GM04504 (cell line): ENCODE data around the gene ADCY9.

Source experiments
- DNase-seq: peaks from one replicate; pipeline ENCODE4 v3.0.0-alpha.2; 2012; ENCODE audit warnings: low read depth

The ADCY9 gene

GRCh38 chr16:4003166-4003565 is 113.1 kb downstream of the ADCY9 start:
- no peak for DNase-seq

GRCh38 chr16:4002121-4002520 is 114.1 kb downstream of the ADCY9 start:
- DNase-seq: no peak

- peak; percentile 72 for DNase-seq
Measured at GRCh38 chr16:3999479-4000325, 116.5 kb downstream of the ADCY9 start.

- peak; percentile 71 for DNase-seq
Measured at GRCh38 chr16:3998793-3999478, 117.3 kb downstream of the ADCY9 start.

GRCh38 chr16:3997231-3997841 is 118.9 kb downstream of the ADCY9 start:
- DNase-seq: no peak

GRCh38 chr16:3995001-3995400 is 121.2 kb downstream of the ADCY9 start:
- DNase-seq: no peak

- no peak for DNase-seq
Measured at GRCh38 chr16:3993052-3993785, 123.0 kb downstream of the ADCY9 start.

GRCh38 chr16:3992297-3993051 is 123.8 kb downstream of the ADCY9 start:
- no peak for DNase-seq

- DNase-seq: no peak
Measured at GRCh38 chr16:3988824-3989223, 127.4 kb downstream of the ADCY9 start.

- no peak for DNase-seq
Measured at GRCh38 chr16:3988011-3988410, 128.2 kb downstream of the ADCY9 start.

- DNase-seq: no peak
Measured at GRCh38 chr16:3987231-3987630, 129.0 kb downstream of the ADCY9 start.

- DNase-seq: no peak
Measured at GRCh38 chr16:3986235-3986544, 130.1 kb downstream of the ADCY9 start.

- no peak for DNase-seq
Measured at GRCh38 chr16:3984111-3985060, 131.9 kb downstream of the ADCY9 start.

GRCh38 chr16:3983081-3983520 is 133.1 kb downstream of the ADCY9 start:
- DNase-seq: no peak

GRCh38 chr16:3982216-3982615 is 134.0 kb downstream of the ADCY9 start:
- DNase-seq: no peak

- DNase-seq: no peak
Measured at GRCh38 chr16:3980253-3981111, 135.8 kb downstream of the ADCY9 start.

- DNase-seq: no peak
Measured at GRCh38 chr16:3979518-3979917, 136.7 kb downstream of the ADCY9 start.

GRCh38 chr16:3979070-3979469 is 137.2 kb downstream of the ADCY9 start:
- no peak for DNase-seq

GRCh38 chr16:3977376-3977775 is 138.9 kb downstream of the ADCY9 start:
- DNase-seq: no peak

- DNase-seq: no peak
Measured at GRCh38 chr16:3974751-3975150, 141.5 kb downstream of the ADCY9 start.
